DMS 273 (cell line): Measurements from ENCODE around the gene MARVELD2.

ENCODE experiments used
- DNase-seq: peaks from one replicate; lab custom pipeline; 2025; ENCODE audit not compliant: unreplicated experiment; lab: John Stamatoyannopoulos, UW

MARVELD2 gene

DNA sequence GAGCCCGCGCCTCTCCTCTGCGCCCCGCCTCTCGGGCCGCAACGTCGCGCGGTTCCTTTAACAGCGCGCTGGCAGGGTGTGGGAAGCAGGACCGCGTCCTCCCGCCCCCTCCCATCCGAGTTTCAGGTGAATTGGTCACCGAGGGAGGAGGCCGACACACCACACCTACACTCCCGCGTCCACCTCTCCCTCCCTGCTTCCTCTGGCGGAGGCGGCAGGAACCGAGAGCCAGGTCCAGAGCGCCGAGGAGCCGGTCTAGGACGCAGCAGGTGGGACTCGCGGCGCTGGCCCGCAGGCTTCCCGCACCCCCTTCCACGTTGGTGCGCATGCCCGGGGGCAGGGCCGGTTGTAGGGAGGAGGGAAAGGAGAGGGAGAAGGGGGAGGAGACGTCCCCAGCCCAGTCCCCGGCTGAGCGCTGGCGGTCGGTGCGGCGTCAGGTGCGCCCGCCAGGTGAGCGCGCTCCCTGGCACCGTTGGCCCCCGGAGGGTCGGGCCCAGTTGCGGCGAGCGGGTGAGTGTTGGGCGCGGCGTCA, 77.5 kb downstream of the MARVELD2 start, which contains the start of gene OCLN:
Gene OCLN, plus strand, starts transcription at position 400 of the 532 bp plus-strand sequence. CDS start 11,455 bp downstream, outside the sequence.
- DNase-seq: peak; percentile 85

GRCh38 chr5:69492923-69493395, 78.0 kb downstream of the MARVELD2 start:
- DNase-seq: peak; percentile 63

DNA sequence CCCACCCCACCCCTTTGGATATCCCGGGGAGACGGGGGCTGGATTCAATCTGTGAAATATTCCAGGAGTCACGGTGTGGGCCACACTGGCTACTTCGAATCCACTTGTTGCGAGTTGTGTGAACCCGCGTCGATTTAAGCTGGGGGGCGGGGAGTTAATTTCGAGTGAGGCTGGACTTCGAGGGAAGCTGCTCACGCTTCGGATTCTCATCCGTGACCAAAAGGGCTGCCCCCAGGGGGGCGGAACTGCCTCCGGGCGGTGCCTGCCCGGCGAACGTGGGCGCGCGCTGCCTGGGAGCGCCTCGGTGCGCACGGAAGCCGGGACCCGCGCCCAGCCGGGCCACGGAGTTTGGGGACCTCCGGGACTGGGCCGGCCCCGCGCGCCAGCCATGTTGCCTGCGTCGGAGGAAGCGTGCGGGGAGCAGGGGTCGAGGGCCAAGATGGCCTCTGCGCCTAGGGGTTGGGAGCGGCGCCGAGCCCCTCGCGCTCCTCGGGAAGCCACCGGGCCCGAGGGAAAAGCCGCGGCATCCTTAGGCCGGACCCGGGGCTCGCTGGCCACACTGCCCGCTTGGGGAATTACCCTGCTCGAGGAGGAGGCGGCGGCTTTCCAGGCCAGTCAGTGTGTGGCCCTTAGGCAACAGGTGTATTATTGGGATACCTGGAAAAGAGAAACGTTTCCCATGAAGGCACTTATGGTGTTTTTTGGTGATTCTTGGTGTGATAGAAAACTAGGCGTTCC, 78.6 kb downstream of the MARVELD2 start:
- DNase-seq: peak; percentile 66
